HG02938 (cell line): ENCODE measurements around the gene GSTO1.
"Not testable (repeated sequence)": the region's sequence is repeated elsewhere in the genome, so short reads cannot be mapped to it uniquely, and the experiment has no call there.

Source experiments
- ATAC-seq: cut with Tn5 transposase; IDR thresholded peaks from one replicate; pipeline ENCODE4 v1.9.1; 2021; ENCODE audit warnings: mild to moderate bottlenecking, moderate library complexity; ENCODE audit not compliant: unreplicated experiment

Gene GSTO1

GRCh38 chr10:104254493-104255310, at the start of gene GSTO1:
Gene GSTO1, plus strand, starts transcription at chr10:104254892. Its CDS starts 37 bp downstream, at chr10:104254929.
- ATAC-seq, result peak; percentile 63

- no peak for ATAC-seq
Observed at GRCh38 chr10:104208730-104209129, 46.0 kb upstream of the GSTO1 start.

- no peak for ATAC-seq
Observed at GRCh38 chr10:104209575-104210198, 45.0 kb upstream of the GSTO1 start.

GRCh38 chr10:104216631-104217030, 38.1 kb upstream of the GSTO1 start:
- ATAC-seq, result no peak

GRCh38 chr10:104218751-104219150, 35.9 kb upstream of the GSTO1 start:
- ATAC-seq, result no peak

GRCh38 chr10:104220522-104220921, 34.2 kb upstream of the GSTO1 start:
- no peak for ATAC-seq

- no peak for ATAC-seq
Observed at GRCh38 chr10:104223304-104223703, 31.4 kb upstream of the GSTO1 start.

- no peak for ATAC-seq
Observed at GRCh38 chr10:104230490-104230889, 24.2 kb upstream of the GSTO1 start.

GRCh38 chr10:104231784-104232612, 22.7 kb upstream of the GSTO1 start, which contains the start of gene CFAP43:
Gene CFAP43, minus strand, starts transcription at chr10:104232364. Its CDS starts 118 bp downstream, at chr10:104232246.
- peak; percentile 100 for ATAC-seq

GRCh38 chr10:104232613-104233102, 22.0 kb upstream of the GSTO1 start:
- ATAC-seq, result no peak

GRCh38 chr10:104233817-104234216, 20.9 kb upstream of the GSTO1 start:
- no peak for ATAC-seq

GRCh38 chr10:104234934-104235333, 19.8 kb upstream of the GSTO1 start:
- ATAC-seq, result no peak

GRCh38 chr10:104235801-104236200, 18.9 kb upstream of the GSTO1 start:
- no peak for ATAC-seq

GRCh38 chr10:104240078-104240477, 14.6 kb upstream of the GSTO1 start:
- no peak for ATAC-seq

- no peak for ATAC-seq
Observed at GRCh38 chr10:104242545-104242944, 12.1 kb upstream of the GSTO1 start.

GRCh38 chr10:104243009-104243408, 11.7 kb upstream of the GSTO1 start:
- ATAC-seq, result not testable (repeated sequence)

GRCh38 chr10:104243512-104243911, 11.2 kb upstream of the GSTO1 start:
- no peak for ATAC-seq

- ATAC-seq, result no peak
Observed at GRCh38 chr10:104245066-104245632, 9.5 kb upstream of the GSTO1 start.

GRCh38 chr10:104246976-104247375, 7.7 kb upstream of the GSTO1 start:
- no peak for ATAC-seq

GRCh38 chr10:104247513-104248146, 7.1 kb upstream of the GSTO1 start:
- ATAC-seq, result no peak
